ENCODE results near the gene ITPKC. TPM values are rescaled to one million over a fixed set of nuclear protein-coding genes. Genes with fewer than 3 reads are reported as not detected.
A peak's percentile ranks its signal among the peaks of the same experiment; 100 is the strongest.

ITPKC gene
- total RNA-seq, 2 donors from 2014 or later = 15.2 to 15.6 TPM

DNA sequence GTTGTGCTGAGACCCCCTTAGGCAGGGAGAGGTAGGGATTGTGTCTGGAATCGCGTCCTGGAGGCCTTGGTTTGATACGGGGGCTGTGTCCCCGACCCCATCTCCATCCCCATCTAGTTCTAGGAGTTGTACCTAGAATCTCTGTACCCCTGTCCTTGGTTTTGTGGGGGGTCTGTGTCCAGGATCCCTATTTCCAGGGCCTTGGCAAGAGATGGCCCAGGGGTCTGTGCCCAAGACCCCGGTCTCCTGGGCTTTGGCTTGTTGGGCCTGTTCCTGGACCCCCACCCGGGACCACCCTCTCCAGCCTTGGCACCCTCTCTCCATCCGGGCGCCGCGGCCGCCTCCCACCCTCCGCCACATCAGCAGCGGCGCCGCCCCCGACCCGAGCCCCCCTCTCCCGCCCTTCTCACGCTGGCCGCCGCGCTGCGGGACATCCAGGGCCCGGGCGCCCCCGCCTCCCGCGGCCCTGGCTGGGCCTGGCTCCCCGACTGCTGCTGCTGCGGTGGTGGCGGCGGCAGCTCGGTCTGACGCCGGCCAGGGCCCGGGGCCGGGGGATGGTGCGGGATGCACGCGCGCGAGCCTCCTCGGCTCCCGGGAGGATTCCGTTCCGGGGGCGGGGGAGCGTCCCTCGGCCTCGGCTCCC lies 26.7 kb upstream of the ITPKC start, which contains the start of gene NUMBL:
TSS of gene NUMBL (minus strand) at position 602 of the 643 bp plus-strand sequence. CDS start at position 434, 168 bp downstream.
- TF ChIP-seq, protein P1, sequence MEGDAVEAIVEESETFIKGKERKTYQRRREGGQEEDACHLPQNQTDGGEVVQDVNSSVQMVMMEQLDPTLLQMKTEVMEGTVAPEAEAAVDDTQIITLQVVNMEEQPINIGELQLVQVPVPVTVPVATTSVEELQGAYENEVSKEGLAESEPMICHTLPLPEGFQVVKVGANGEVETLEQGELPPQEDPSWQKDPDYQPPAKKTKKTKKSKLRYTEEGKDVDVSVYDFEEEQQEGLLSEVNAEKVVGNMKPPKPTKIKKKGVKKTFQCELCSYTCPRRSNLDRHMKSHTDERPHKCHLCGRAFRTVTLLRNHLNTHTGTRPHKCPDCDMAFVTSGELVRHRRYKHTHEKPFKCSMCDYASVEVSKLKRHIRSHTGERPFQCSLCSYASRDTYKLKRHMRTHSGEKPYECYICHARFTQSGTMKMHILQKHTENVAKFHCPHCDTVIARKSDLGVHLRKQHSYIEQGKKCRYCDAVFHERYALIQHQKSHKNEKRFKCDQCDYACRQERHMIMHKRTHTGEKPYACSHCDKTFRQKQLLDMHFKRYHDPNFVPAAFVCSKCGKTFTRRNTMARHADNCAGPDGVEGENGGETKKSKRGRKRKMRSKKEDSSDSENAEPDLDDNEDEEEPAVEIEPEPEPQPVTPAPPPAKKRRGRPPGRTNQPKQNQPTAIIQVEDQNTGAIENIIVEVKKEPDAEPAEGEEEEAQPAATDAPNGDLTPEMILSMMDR (IDR thresholded peaks at IDR 0.05) = no peak
- peaks cover 0 to 41% of the 10 kb centered on the region in 2 donors for H3K4me1 ChIP-seq
- peak within 1 kb of the TSS; percentile 90 to 91 for H3K27ac ChIP-seq
- peaks cover 8% of the 10 kb centered on the region for H3K36me3 ChIP-seq
- no peak for DNase-seq (ENCODE audit: low spot score)
- H3K9me3 ChIP-seq = no peaks in the 10 kb centered on the region
- peak within 1 kb of the TSS; percentile 53 to 90 for H3K4me3 ChIP-seq
- no peaks in the 10 kb centered on the region for H3K27me3 ChIP-seq

- Histone ChIP-seq H3K36me3 (peaks cover 10% of the 10 kb centered on the region), H3K27me3 (no peaks in the 10 kb centered on the region), H3K4me1 (peaks cover 0 to 41% of the 10 kb centered on the region in 2 donors), H3K4me3 (peak overlapping the region; percentile 53 to 90), H3K27ac (peak overlapping the region; percentile 90 to 91), H3K9me3 (no peaks in the 10 kb centered on the region)
- peak; percentile 96 for DNase-seq (ENCODE audit: low spot score)
- TF ChIP-seq, protein P1 (IDR thresholded peaks at IDR 0.05) = no peak
These were observed 26.1 kb upstream of the ITPKC start for GRCh38 chr19:40690693-40691420.

DNA sequence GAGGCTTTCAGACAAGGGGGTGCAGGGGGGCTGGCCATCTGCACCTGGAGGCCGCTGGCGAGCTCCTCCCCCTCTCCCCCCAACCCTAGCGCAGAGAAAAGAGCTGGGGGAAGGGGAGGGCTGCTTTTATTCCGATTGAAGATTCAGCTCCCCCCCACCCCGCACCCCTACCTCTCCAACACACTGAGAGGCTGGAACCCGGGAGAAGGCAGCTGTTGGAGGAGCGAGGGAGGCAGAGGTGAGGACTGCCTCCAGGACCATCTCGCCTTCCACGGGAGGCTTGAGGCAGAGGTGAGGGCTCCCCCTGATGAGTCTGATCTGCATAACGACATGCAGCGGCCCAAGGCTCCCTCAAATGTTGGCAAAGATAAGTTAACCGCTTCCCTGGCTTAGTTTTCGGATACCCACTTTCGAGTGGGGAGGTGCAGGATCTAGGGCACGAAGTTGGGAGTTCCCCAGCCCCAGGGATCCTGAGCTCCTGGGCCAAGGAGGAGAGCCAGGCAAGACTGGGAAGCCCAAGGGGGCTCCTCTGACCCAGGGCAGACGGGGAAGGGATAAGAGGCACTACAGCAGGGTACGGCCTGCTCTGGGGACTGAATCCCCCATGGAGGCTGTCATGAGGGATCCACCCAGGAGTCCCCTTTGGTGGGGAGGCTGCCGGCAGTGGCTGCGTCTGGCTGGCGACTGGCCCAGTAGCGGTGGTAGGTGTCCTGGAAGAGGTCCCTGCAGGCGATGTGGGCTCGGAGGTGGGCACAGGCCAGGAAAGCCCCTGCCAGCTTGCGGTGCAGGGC lies 25.3 kb upstream of the ITPKC start:
- Histone ChIP-seq H3K36me3 (peaks cover 11% of the 10 kb centered on the region), H3K9me3 (no peaks in the 10 kb centered on the region), H3K27me3 (no peaks in the 10 kb centered on the region), H3K4me1 (peaks cover 0 to 41% of the 10 kb centered on the region in 2 donors), H3K27ac (peak overlapping the region; percentile 90 to 91), H3K4me3 (peak overlapping the region in 1 of 2 donors; percentile 90)
- TF ChIP-seq, protein P1 (IDR thresholded peaks at IDR 0.05) = no peak
- DNase-seq (ENCODE audit: low spot score) = no peak

GRCh38 chr19:40692212-40692551 lies 24.7 kb upstream of the ITPKC start:
- Histone ChIP-seq H3K27me3 (no peaks in the 10 kb centered on the region), H3K36me3 (peaks cover 8% of the 10 kb centered on the region), H3K9me3 (no peaks in the 10 kb centered on the region), H3K4me3 (no peak overlapping the region), H3K27ac (peak overlapping the region in 1 of 2 donors; percentile 90), H3K4me1 (peaks cover 0 to 41% of the 10 kb centered on the region in 2 donors)
- no peak for DNase-seq (ENCODE audit: low spot score)
- TF ChIP-seq, protein P1 (IDR thresholded peaks at IDR 0.05) = no peak

DNA sequence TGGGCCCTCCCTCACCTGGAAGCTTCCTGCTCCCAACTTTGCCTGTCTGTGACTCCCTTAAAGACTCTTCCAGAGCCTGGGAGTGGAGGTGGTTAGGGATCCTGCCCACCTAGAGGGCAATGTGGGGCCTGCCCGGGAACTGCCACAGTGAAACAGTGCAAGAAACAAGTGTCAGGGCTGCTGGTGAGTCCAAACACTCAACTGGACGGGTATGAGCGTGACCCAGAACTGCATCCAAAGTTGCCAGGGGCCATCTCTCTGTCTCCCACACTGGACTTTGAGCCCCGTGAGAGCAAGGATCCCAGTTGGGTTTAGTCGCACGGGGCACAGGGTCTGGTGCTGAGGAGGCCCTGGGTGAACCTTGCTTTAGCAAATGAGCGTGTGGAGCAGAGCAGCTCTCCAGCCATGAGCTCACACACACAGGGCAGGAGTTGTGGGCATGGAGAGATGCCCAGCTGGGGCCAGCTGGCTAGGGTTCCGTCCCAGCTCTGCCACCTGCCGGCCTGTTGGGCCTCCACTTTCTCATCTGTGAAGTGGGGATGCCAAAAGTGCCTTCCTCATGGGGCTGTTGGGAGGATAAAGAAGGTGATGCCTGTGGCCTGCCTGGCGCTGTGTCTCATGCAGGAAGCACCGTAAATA lies 23.6 kb upstream of the ITPKC start:
- Histone ChIP-seq H3K9me3 (no peaks in the 10 kb centered on the region), H3K4me3 (no peak overlapping the region), H3K27ac (no peak overlapping the region), H3K36me3 (peaks cover 8% of the 10 kb centered on the region), H3K4me1 (peaks cover 0 to 33% of the 10 kb centered on the region in 2 donors), H3K27me3 (no peaks in the 10 kb centered on the region)
- TF ChIP-seq, protein P1 (IDR thresholded peaks at IDR 0.05) = no peak
- no peak for DNase-seq (ENCODE audit: low spot score)

Measured in right atrium auricular region (tissue), 2 donors.